Natural killer cell (primary cell): Measurements from ENCODE around the gene CDX1. TPM values are rescaled to one million over a fixed set of nuclear protein-coding genes. Genes with fewer than 3 reads are reported as not detected.

ENCODE experiments used
- ATAC-seq, 3 donors: fragments of 150-1000 bp in 2 of 3; fragments of 200-7000 bp in 1 of 3; cut with Tn5 transposase; 1 replicate in 1 of 3; 2 replicates in 2 of 3; pipeline ENCODE4 v1.10.0; 2021; ENCODE audit warnings: mild to moderate bottlenecking in 2 of 3, moderate library complexity in 2 of 3
- DNase-seq, 2 donors: peaks; one replicate each; pipeline versions ENCODE4 v3.0.0 to v3.0.0-alpha.2; 2013 to 2021; ENCODE audit warnings: mixed read lengths in 1 of 2
- H3K27ac ChIP-seq: one replicate; pipeline ENCODE4 v1.5.1; 2013; ENCODE audit warnings: mild to moderate bottlenecking, low read length
- H3K27me3 ChIP-seq: one replicate; pipeline ENCODE4 v1.6.1; 2013; ENCODE audit warnings: low read length; ENCODE audit not compliant: control insufficient read depth, insufficient read depth
- H3K36me3 ChIP-seq: one replicate; pipeline ENCODE4 v1.6.1; 2013; ENCODE audit warnings: low read length; ENCODE audit not compliant: control insufficient read depth, insufficient read depth
- H3K4me1 ChIP-seq: one replicate; pipeline ENCODE4 v1.6.1; 2013; ENCODE audit warnings: low read length; ENCODE audit not compliant: control insufficient read depth, insufficient read depth
- H3K4me3 ChIP-seq: one replicate; pipeline ENCODE4 v1.5.1; 2013; ENCODE audit warnings: low read length
- H3K9me3 ChIP-seq: one replicate; pipeline ENCODE4 v1.6.1; 2013; ENCODE audit warnings: low read length; ENCODE audit not compliant: control insufficient read depth, insufficient read depth
- H3K27ac Mint-ChIP-seq, 2 donors: one replicate each; pipeline ENCODE4 v1.8.0; 2022; ENCODE audit warnings: mild to moderate bottlenecking in 2 of 2, mixed read lengths in 2 of 2, moderate library complexity in 1 of 2
- H3K27me3 Mint-ChIP-seq, 2 donors: one replicate each; pipeline ENCODE4 v1.8.0; 2022; ENCODE audit warnings: low read depth in 2 of 2, mixed read lengths in 2 of 2
- H3K36me3 Mint-ChIP-seq: one replicate; pipeline ENCODE4 v1.8.0; 2022; ENCODE audit warnings: mixed read lengths
- H3K4me1 Mint-ChIP-seq, 2 donors: one replicate each; pipeline ENCODE4 v1.8.0; 2022; ENCODE audit warnings: mixed read lengths in 2 of 2
- H3K4me3 Mint-ChIP-seq: one replicate; pipeline ENCODE4 v1.8.0; 2022; ENCODE audit warnings: mild to moderate bottlenecking, moderate library complexity, mixed read lengths
- H3K9me3 Mint-ChIP-seq, 2 donors: one replicate each; pipeline ENCODE4 v1.8.0; 2022; ENCODE audit warnings: mixed read lengths in 2 of 2
- WGBS: methylation state at CpG from one replicate; pipeline ENCODE4 v1.1.7; 2013; ENCODE audit warnings: missing lambda C conversion rate; ENCODE audit not compliant: insufficient coverage; 5-methylcytosine and 5-hydroxymethylcytosine counted together
- intact Hi-C: fragments of 100-400 bp; cut with micrococcal nuclease; formaldehyde crosslinking; loops from one replicate; pipeline ENCODE4 v1.14.2; 2022
- total RNA-seq, 4 donors: library from RNA; stranded (reverse); fragments of 120-200 nt in 1 of 4; gene quantifications; one replicate each; pipeline versions ENCODE4 v1.2.3 to v1.2.4, GENCODE V29; 2013 to 2022
- TF ChIP-seq, protein P1 (sequence below): fragments of 200-600 bp; IDR thresholded peaks from one replicate; pipeline ENCODE4 v1.8.0; 2022; ENCODE audit warnings: antibody characterized with exemption

CDX1 gene
- total RNA-seq, 3 donors from 2014 or later (not counting 1 experiment from before 2014, with no cell fraction given), result not detected

DNA sequence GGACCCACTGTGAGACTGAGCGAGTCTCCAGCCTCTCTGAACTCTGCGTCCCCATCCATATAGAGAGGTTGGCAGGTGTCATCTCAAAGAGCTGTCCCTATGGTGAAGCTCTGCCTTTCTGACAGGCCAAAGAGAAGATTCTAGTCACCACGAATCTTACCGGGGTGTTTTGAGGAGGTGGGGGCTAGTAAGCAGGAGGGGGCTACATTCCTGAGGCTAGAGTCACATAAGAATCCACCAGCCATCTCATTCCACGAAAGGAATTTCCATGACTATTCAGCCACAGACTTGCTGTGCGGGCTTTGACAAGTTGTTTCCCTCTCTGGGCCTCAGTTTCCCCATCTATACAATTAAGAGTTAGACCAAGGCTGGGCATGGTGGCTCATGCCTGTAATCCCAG, 27.2 kb upstream of the CDX1 start:
- DNase-seq (no peak), ATAC-seq (no peak)
- Mint-ChIP-seq H3K27ac (no peak overlapping the region), H3K36me3 (no peaks in the 10 kb centered on the region), H3K9me3 (no peaks in the 10 kb centered on the region), H3K4me1 (peaks cover 23 to 33% of the 10 kb centered on the region in 2 donors), H3K27me3 (peaks cover 0 to 4% of the 10 kb centered on the region in 2 donors), H3K4me3 (no peak overlapping the region)
- no peaks in the 10 kb centered on the region for H3K27me3 ChIP-seq
- intact Hi-C loops, result no loop called here
- TF ChIP-seq, protein P1, sequence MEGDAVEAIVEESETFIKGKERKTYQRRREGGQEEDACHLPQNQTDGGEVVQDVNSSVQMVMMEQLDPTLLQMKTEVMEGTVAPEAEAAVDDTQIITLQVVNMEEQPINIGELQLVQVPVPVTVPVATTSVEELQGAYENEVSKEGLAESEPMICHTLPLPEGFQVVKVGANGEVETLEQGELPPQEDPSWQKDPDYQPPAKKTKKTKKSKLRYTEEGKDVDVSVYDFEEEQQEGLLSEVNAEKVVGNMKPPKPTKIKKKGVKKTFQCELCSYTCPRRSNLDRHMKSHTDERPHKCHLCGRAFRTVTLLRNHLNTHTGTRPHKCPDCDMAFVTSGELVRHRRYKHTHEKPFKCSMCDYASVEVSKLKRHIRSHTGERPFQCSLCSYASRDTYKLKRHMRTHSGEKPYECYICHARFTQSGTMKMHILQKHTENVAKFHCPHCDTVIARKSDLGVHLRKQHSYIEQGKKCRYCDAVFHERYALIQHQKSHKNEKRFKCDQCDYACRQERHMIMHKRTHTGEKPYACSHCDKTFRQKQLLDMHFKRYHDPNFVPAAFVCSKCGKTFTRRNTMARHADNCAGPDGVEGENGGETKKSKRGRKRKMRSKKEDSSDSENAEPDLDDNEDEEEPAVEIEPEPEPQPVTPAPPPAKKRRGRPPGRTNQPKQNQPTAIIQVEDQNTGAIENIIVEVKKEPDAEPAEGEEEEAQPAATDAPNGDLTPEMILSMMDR, result no peak
- peaks cover 12% of the 10 kb centered on the region for H3K4me1 ChIP-seq
- H3K27ac ChIP-seq, result no peak overlapping the region
- WGBS, result 94% methylated on average over 6 of the region's 6 CpGs
- no peaks in the 10 kb centered on the region for H3K9me3 ChIP-seq
- H3K4me3 ChIP-seq, result no peak overlapping the region
- no peaks in the 10 kb centered on the region for H3K36me3 ChIP-seq

DNA sequence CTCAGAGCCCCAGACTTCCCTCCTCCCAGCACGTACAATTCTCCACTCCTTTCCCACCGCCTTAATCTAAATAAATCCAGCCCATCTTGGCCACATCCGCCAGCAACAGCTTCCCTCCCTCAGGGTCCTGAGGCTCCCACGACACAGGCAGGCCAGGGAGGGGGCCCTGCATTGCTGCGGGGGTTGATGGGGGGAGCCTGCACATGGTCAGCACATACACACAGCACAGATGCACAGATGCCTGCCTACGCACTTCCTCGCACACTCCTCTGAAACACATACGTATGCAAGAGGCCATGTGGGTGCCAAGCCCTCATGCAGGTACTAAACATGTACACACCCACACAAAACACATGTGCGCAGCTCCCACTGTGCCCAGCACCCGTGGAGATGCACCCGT, 25.7 kb upstream of the CDX1 start:
- Mint-ChIP-seq H3K4me1 (peaks cover 35 to 47% of the 10 kb centered on the region in 2 donors), H3K9me3 (no peaks in the 10 kb centered on the region)
- TF ChIP-seq, protein P1, result no peak

DNA sequence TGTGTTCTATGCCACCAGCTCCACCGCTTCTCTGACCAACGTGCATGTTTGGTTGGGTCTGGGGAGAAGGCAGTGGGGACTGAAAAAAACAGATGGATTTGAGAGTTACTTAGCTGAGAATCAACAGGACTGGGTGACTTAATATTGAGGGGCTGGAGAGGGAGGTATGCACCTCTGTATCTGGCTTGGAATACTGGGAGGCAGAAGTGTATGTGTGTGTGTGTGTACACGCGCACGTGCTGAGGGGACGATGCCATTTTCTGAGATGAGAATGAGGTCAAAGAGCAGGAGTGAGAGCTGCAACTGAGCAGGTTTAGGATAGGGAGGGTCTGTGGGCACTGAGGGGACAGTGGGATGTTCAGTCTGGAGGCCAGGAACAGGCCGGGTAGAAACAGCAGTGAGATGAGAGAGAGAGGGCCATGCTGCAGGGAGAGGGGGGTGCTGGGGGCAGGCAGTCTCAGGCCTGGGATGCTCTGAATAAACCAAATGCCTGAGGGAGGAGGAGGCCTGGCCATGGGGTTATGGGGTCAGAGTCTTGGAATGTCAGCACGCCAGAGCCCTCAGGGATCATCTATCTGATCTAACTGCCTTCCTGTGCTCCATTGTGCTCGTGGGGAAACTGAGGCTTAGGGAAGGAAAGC, 24.9 kb upstream of the CDX1 start:
- H3K4me3 ChIP-seq, result no peak overlapping the region
- H3K36me3 Mint-ChIP-seq, result no peaks in the 10 kb centered on the region
- WGBS, result 91% methylated on average over 9 of the region's 9 CpGs
- no peak overlapping the region for H3K4me3 Mint-ChIP-seq
- peak overlapping the region in 1 of 2 donors; percentile 6 for H3K27ac Mint-ChIP-seq
- H3K27ac ChIP-seq, result no peak overlapping the region
- H3K27me3 ChIP-seq, result no peaks in the 10 kb centered on the region
- H3K4me1 Mint-ChIP-seq, result peaks cover 39 to 51% of the 10 kb centered on the region in 2 donors
- H3K36me3 ChIP-seq, result no peaks in the 10 kb centered on the region
- no peaks in the 10 kb centered on the region for H3K9me3 Mint-ChIP-seq
- TF ChIP-seq, protein P1, result no peak
- ATAC-seq (no peak), DNase-seq (no peak)
- peaks cover 0 to 4% of the 10 kb centered on the region in 2 donors for H3K27me3 Mint-ChIP-seq
- intact Hi-C loops, result no loop called here
- H3K4me1 ChIP-seq, result peaks cover 23% of the 10 kb centered on the region
- no peaks in the 10 kb centered on the region for H3K9me3 ChIP-seq

More for the DNA sequence above, 25.7 kb upstream of the CDX1 start:
- no peaks in the 10 kb centered on the region for H3K27me3 ChIP-seq
- H3K4me3 Mint-ChIP-seq, result no peak overlapping the region
- intact Hi-C loops, result no loop called here
- H3K9me3 ChIP-seq, result no peaks in the 10 kb centered on the region
- no peaks in the 10 kb centered on the region for H3K36me3 Mint-ChIP-seq
- no peak overlapping the region for H3K27ac ChIP-seq
- peaks cover 0 to 4% of the 10 kb centered on the region in 2 donors for H3K27me3 Mint-ChIP-seq
- DNase-seq (no peak), ATAC-seq (no peak)
- 82% methylated on average over 11 of the region's 11 CpGs for WGBS
- H3K27ac Mint-ChIP-seq, result peak overlapping the region in 1 of 2 donors; percentile 44
- H3K4me1 ChIP-seq, result peaks cover 23% of the 10 kb centered on the region
- no peaks in the 10 kb centered on the region for H3K36me3 ChIP-seq
- H3K4me3 ChIP-seq, result no peak overlapping the region
